GM06990 (cell line): ENCODE results near the gene NT5C1B.

ENCODE experiments used
- DNase-seq: peaks from one replicate; pipeline ENCODE4 v3.0.0-alpha.2; 2011; ENCODE audit not compliant: insufficient read length; ENCODE audit errors: extremely low read depth
- H3K27me3 ChIP-seq: replicated peaks from 2 replicates; pipeline ENCODE4 v1.6.0; 2011; ENCODE audit warnings: low read length; ENCODE audit not compliant: control insufficient read depth, insufficient read depth
- H3K36me3 ChIP-seq: 2 replicates; pipeline ENCODE4 v1.5.1; 2011; ENCODE audit warnings: low read length; ENCODE audit not compliant: control insufficient read depth, insufficient read depth
- H3K4me3 ChIP-seq: replicated peaks from 2 replicates; pipeline ENCODE4 v1.5.1; 2011; ENCODE audit warnings: low read depth, mild to moderate bottlenecking, control low read depth, low read length
- CTCF ChIP-seq: IDR thresholded peaks from 2 replicates; pipeline ENCODE4 v1.5.1; 2011; ENCODE audit warnings: low read length, control low read depth, mild to moderate bottlenecking, inconsistent platforms; ENCODE audit not compliant: insufficient read depth, poor library complexity, severe bottlenecking

The NT5C1B gene

GRCh38 chr2:18559531-18560030 is 29.8 kb downstream of the NT5C1B start:
- no peak for DNase-seq
- peak overlapping the region; percentile 72 for H3K4me3 ChIP-seq
- no peak for TF ChIP-seq CTCF
- peaks cover 2% of the 10 kb centered on the region for H3K36me3 ChIP-seq
- H3K27me3 ChIP-seq: no peaks in the 10 kb centered on the region

- H3K4me3 ChIP-seq: no peak overlapping the region
- H3K36me3 ChIP-seq: peaks cover 2% of the 10 kb centered on the region
- no peaks in the 10 kb centered on the region for H3K27me3 ChIP-seq
- no peak for DNase-seq
- TF ChIP-seq CTCF: no peak
Observed at GRCh38 chr2:18558458-18558857, 30.9 kb downstream of the NT5C1B start.

GRCh38 chr2:18557121-18557520 is 32.2 kb downstream of the NT5C1B start:
- Histone ChIP-seq H3K27me3 (no peaks in the 10 kb centered on the region), H3K36me3 (peaks cover 2% of the 10 kb centered on the region), H3K4me3 (no peak overlapping the region)
- no peak for DNase-seq
- no peak for TF ChIP-seq CTCF

GRCh38 chr2:18552351-18553077 is 36.9 kb downstream of the NT5C1B start:
- Histone ChIP-seq H3K36me3 (peaks cover 2% of the 10 kb centered on the region), H3K27me3 (no peaks in the 10 kb centered on the region), H3K4me3 (no peak overlapping the region)
- DNase-seq: no peak
- TF ChIP-seq CTCF: no peak

GRCh38 chr2:18551623-18552022 is 37.7 kb downstream of the NT5C1B start:
- no peak for DNase-seq
- peaks cover 2% of the 10 kb centered on the region for H3K36me3 ChIP-seq
- H3K27me3 ChIP-seq: no peaks in the 10 kb centered on the region
- no peak for TF ChIP-seq CTCF
- H3K4me3 ChIP-seq: no peak overlapping the region
